GM12891 (cell line): ENCODE data around the gene TCP11L1.
"Not testable (repeated sequence)": the region's sequence is repeated elsewhere in the genome, so short reads cannot be mapped to it uniquely, and the experiment has no call there.

Source experiments
- DNase-seq: peaks from one replicate; pipeline ENCODE4 v3.0.0; 2011; ENCODE audit warnings: low spot score; ENCODE audit not compliant: insufficient read length
- FAIRE-seq: peaks from 2 replicates; lab custom pipeline; 2011; peaks lifted over from hg19 to GRCh38; lab: Jason Lieb, UNC
- PAX5 ChIP-seq: IDR thresholded peaks from 2 replicates; pipeline ENCODE4 v1.6.1; 2011; ENCODE audit warnings: low read length, moderate library complexity, mild to moderate bottlenecking; ENCODE audit not compliant: insufficient read depth, severe bottlenecking
- POLR2A ChIP-seq: IDR thresholded peaks from 2 replicates; pipeline ENCODE4 v1.6.1; 2011; ENCODE audit warnings: low read depth, low read length, control low read depth
- POLR2AphosphoS5 ChIP-seq: IDR thresholded peaks from 2 replicates; pipeline ENCODE4 v1.6.1; 2011; ENCODE audit warnings: low read depth, low read length, control low read depth
- POU2F2 ChIP-seq: IDR thresholded peaks from 2 replicates; pipeline ENCODE4 v1.6.1; 2011; ENCODE audit warnings: low read depth, mild to moderate bottlenecking, control low read depth, low read length, moderate library complexity
- SPI1 ChIP-seq: IDR thresholded peaks from 2 replicates; pipeline ENCODE4 v1.6.1; 2011; ENCODE audit warnings: low read depth, low read length, control low read depth
- TAF1 ChIP-seq: IDR thresholded peaks from 2 replicates; pipeline ENCODE4 v1.6.1; 2011; ENCODE audit warnings: low read depth, low read length, control low read depth

The TCP11L1 gene

GRCh38 chr11:33103836-33104235 lies 64.5 kb downstream of the TCP11L1 start:
- no peak for TF ChIP-seq PAX5
- TF ChIP-seq POLR2A: no peak
- no peak for TF ChIP-seq SPI1
- no peak for TF ChIP-seq POU2F2
- no peak for TF ChIP-seq POLR2AphosphoS5
- TF ChIP-seq TAF1: no peak
- FAIRE-seq: no peak

GRCh38 chr11:33109294-33109895 lies 70.0 kb downstream of the TCP11L1 start:
- no peak for TF ChIP-seq POLR2A
- no peak for TF ChIP-seq POU2F2
- TF ChIP-seq SPI1: no peak
- no peak for TF ChIP-seq PAX5
- FAIRE-seq (no peak), DNase-seq (no peak)

More at GRCh38 chr11:33103836-33104235, 64.5 kb downstream of the TCP11L1 start:
- no peak for DNase-seq

- DNase-seq: no peak
- FAIRE-seq: no peak
- TF ChIP-seq SPI1: no peak
Observed at GRCh38 chr11:33110083-33110482, 70.7 kb downstream of the TCP11L1 start.

- no peak for FAIRE-seq
- no peak for TF ChIP-seq POLR2AphosphoS5
- TF ChIP-seq PAX5: no peak
- TF ChIP-seq TAF1: no peak
- TF ChIP-seq POU2F2: no peak
- no peak for TF ChIP-seq POLR2A
- TF ChIP-seq SPI1: no peak
- no peak for DNase-seq
Observed at GRCh38 chr11:33116535-33116934, 77.2 kb downstream of the TCP11L1 start.

- FAIRE-seq, DNase-seq: not testable (repeated sequence)
Observed at GRCh38 chr11:33122696-33123095, 83.3 kb downstream of the TCP11L1 start.
